ENCODE data around the gene CCDC12.

Gene CCDC12

DNA sequence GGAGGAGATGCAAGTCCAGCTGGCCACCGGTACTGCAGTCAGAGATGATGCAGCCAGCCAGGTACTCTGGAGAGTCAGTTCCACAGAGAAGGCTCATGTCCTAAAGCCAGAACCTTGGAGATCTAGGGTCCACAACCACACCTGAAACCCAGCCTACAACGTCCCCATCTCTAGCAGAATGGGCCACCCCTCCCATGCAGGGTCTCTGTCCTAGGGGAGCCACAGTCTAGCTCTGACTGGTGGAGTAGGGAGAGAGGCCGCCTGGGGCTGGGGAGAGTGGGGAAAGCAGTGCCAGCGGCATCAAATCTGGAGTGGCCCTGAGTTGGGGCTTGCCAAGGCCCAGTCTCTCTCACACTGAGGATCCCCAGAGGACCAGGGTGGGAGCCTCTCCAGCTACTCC lies 55.5 kb downstream of the CCDC12 start:
- no peak overlapping the region for H3K4me3 ChIP-seq (ENCODE audit: low read depth, low read length)
- no peak for DNase-seq (ENCODE audit: low read depth)
- TF ChIP-seq, protein P1, sequence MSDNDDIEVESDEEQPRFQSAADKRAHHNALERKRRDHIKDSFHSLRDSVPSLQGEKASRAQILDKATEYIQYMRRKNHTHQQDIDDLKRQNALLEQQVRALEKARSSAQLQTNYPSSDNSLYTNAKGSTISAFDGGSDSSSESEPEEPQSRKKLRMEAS (IDR thresholded peaks at IDR 0.05; ENCODE audit: low read depth, low read length) = no peak
- TF ChIP-seq, protein P2, sequence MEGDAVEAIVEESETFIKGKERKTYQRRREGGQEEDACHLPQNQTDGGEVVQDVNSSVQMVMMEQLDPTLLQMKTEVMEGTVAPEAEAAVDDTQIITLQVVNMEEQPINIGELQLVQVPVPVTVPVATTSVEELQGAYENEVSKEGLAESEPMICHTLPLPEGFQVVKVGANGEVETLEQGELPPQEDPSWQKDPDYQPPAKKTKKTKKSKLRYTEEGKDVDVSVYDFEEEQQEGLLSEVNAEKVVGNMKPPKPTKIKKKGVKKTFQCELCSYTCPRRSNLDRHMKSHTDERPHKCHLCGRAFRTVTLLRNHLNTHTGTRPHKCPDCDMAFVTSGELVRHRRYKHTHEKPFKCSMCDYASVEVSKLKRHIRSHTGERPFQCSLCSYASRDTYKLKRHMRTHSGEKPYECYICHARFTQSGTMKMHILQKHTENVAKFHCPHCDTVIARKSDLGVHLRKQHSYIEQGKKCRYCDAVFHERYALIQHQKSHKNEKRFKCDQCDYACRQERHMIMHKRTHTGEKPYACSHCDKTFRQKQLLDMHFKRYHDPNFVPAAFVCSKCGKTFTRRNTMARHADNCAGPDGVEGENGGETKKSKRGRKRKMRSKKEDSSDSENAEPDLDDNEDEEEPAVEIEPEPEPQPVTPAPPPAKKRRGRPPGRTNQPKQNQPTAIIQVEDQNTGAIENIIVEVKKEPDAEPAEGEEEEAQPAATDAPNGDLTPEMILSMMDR (IDR thresholded peaks at IDR 0.05; ENCODE audit: low read depth, low read length) = no peak
- TF ChIP-seq POLR2A (IDR thresholded peaks at IDR 0.05; ENCODE audit: extremely low read depth, insufficient read length) (no peak), MYC (IDR thresholded peaks at IDR 0.05; ENCODE audit: low read depth, low read length) (no peak)

DNA sequence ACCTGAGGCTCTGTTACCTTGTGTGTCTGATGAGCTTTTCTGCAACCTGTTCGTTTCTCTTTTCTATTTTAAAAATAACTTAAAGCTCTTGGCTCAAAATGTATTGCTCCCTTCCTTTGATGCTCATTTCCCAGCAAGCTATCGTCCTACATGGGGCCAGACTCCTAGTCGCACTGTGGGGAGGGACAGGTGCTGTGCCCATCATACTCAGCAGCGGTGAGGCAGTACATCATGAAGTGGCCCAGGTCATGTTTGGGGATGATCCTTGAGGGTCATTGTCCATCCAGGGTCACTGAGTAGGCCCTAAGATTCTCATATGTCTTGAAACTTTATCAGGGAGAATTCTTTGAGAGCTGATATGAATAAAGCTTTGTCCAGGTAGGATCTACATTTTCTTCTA lies 57.9 kb downstream of the CCDC12 start:
- no peak for DNase-seq (ENCODE audit: low read depth)
- TF ChIP-seq, protein P1 (IDR thresholded peaks at IDR 0.05; ENCODE audit: low read depth, low read length) = no peak
- TF ChIP-seq POLR2A (IDR thresholded peaks at IDR 0.05; ENCODE audit: extremely low read depth, insufficient read length) (no peak), MYC (IDR thresholded peaks at IDR 0.05; ENCODE audit: low read depth, low read length) (no peak)
- TF ChIP-seq, protein P2 (IDR thresholded peaks at IDR 0.05; ENCODE audit: low read depth, low read length) = no peak
- no peak overlapping the region for H3K4me3 ChIP-seq (ENCODE audit: low read depth, low read length)

DNA sequence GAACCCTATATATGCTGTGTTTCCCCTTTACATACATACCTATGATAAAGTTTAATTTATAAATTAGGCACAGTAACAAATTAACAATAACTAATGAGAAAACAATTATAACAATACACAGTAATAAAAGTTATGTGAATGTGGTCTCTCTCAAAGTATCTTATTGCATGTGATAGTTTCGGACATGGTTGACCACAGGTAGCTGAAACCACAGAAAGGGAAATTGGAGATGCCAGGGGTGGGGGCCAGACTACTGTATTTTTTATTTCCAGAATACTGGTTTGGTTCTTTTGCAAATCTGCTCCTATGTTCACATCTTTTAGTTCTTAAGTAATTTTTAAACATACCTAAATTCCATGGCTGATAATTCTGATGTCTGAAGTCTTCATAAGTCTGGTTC lies 58.3 kb downstream of the CCDC12 start:
- no peak overlapping the region for H3K4me3 ChIP-seq (ENCODE audit: low read depth, low read length)
- DNase-seq (ENCODE audit: low read depth) = no peak
- TF ChIP-seq, protein P1 (IDR thresholded peaks at IDR 0.05; ENCODE audit: low read depth, low read length) = no peak
- TF ChIP-seq POLR2A (IDR thresholded peaks at IDR 0.05; ENCODE audit: extremely low read depth, insufficient read length) (no peak), MYC (IDR thresholded peaks at IDR 0.05; ENCODE audit: low read depth, low read length) (no peak)
- TF ChIP-seq, protein P2 (IDR thresholded peaks at IDR 0.05; ENCODE audit: low read depth, low read length) = no peak

DNA sequence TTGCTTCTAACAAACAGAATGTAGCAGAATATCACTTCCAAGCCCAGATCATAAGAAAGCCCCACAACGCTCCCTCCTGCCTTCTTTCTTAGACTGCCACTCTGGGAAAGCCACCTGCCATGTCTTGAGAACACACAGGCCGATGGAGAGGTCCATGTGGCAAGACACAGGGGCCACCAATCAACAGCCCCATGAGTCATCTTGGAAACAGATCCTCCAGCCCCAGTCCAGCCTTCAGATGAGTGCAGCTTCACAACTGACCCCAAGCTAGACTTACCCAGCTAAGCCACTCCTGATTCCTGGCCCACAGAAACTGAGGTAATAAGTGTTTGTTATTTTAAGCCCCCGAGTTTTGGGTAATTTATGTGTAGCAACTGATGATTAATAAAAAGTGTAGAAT lies 59.3 kb downstream of the CCDC12 start:
- DNase-seq (ENCODE audit: low read depth) = no peak
- no peak overlapping the region for H3K4me3 ChIP-seq (ENCODE audit: low read depth, low read length)
- TF ChIP-seq, protein P2 (IDR thresholded peaks at IDR 0.05; ENCODE audit: low read depth, low read length) = no peak

DNA sequence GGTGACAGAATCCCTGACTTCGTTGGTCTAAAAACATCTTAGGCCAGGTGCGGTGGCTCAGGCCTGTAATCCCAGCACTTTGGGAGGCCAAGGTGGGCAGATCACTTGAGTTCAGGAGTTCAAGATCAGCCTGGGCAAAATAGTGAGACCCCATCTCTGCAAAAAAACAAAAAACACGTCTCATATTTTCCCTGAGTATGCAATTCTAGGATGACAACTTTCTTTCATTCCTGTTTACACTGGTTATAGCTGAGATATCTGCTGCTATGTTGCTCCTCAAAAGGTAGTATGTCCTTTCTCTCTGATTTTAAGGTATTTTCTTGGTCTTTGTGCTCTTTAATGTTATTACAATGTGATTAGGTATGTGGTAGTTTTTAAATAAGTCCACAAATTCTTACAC lies 59.7 kb downstream of the CCDC12 start:
- TF ChIP-seq, protein P2 (IDR thresholded peaks at IDR 0.05; ENCODE audit: low read depth, low read length) = no peak
- TF ChIP-seq MYC (IDR thresholded peaks at IDR 0.05; ENCODE audit: low read depth, low read length) = no peak
- no peak for TF ChIP-seq POLR2A (IDR thresholded peaks at IDR 0.05; ENCODE audit: extremely low read depth, insufficient read length)
- TF ChIP-seq, protein P1 (IDR thresholded peaks at IDR 0.05; ENCODE audit: low read depth, low read length) = no peak
- no peak for DNase-seq (ENCODE audit: low read depth)
- no peak overlapping the region for H3K4me3 ChIP-seq (ENCODE audit: low read depth, low read length)

DNA sequence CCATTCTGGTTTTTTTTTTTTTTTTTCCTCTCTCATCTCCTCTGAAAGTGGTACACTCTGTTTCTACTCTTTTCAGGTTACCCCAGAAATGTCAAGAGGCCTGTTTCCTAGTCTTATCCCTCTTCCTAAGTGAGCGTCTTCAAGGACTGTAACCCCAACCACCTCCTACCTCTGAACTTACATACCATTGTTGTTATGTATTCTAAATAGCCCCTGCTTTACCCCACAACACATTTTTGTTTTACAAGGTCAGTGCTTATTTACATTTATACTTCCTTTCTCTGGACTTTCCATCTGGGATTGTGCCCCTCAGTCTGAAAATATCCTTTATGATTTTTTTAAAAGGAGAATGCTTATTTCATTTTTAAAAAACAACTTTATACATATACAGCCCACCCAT lies 60.3 kb downstream of the CCDC12 start:
- H3K4me3 ChIP-seq (ENCODE audit: low read depth, low read length) = no peak overlapping the region
- no peak for DNase-seq (ENCODE audit: low read depth)
- TF ChIP-seq, protein P1 (IDR thresholded peaks at IDR 0.05; ENCODE audit: low read depth, low read length) = no peak
- TF ChIP-seq, protein P2 (IDR thresholded peaks at IDR 0.05; ENCODE audit: low read depth, low read length) = no peak
- TF ChIP-seq POLR2A (IDR thresholded peaks at IDR 0.05; ENCODE audit: extremely low read depth, insufficient read length) (no peak), MYC (IDR thresholded peaks at IDR 0.05; ENCODE audit: low read depth, low read length) (no peak)
